GM18505 (cell line): ENCODE data around the gene FTO.

ENCODE experiments used
- ATAC-seq: cut with Tn5 transposase; IDR thresholded peaks from one replicate; pipeline ENCODE4 v1.9.1; 2021; ENCODE audit not compliant: unreplicated experiment
- POLR2A ChIP-seq: IDR thresholded peaks from 4 replicates; pipeline ENCODE4 v1.6.1; 2011; ENCODE audit warnings: borderline replicate concordance; ENCODE audit not compliant: insufficient read depth, insufficient read length; ENCODE audit errors: extremely low read depth

Gene FTO

DNA sequence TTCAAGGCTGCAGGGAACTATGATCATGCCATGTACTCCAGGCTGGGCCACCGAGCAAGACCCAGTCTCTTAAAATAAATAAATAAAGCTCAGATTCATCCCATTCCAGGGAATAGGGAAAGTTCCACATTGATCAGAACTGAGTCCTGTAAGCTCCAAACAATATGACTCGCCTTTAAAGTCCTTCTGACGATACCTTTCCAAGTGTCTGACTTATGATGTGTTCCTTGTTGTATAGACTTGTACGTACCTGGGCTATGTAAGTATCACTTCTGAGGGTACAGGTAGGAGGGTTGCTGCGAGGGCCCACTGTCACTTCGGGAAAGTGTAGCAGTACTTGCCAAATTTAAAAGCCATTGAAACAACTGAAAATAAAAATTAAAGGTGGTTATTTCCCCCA, 329.8 kb downstream of the FTO start:
- no peak for TF ChIP-seq POLR2A
- no peak for ATAC-seq

DNA sequence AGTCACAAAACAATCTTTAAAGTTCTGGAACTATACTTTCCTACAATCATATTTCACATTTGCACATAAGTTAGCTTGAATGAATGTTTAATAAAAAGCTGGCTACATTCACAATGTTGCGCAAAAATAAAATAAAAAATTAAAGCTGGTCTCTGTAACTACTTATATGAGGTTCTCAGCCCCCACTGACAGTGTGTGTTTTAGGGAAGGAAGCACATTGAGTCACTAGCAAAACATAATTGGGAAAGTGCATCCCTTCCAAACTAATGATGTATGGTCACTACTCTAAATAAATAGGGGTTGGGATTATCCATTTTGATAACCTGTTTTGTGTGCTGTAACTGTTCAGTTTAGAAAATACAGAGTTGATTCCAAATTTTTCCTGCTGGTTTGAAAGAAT, 330.7 kb downstream of the FTO start:
- ATAC-seq: no peak

DNA sequence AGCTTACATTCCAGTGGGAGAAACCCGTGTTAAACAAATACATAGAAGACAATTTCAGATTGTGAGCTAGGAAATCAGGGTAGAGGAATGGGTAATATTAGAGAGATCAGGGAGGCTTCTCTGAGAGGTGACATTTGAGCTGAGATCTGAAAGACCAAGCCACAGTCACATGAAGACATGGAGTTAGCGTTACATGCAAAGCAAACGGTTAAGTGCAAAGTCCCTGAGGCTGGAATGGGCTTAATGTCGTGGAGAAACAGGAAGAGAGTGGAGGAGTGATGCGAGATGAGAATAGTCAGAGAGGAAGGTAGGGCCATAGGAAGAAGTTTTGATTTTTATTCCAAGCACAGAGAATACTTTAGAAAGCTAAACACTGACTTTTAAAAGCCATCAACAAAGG, 336.5 kb downstream of the FTO start:
- no peak for TF ChIP-seq POLR2A
- no peak for ATAC-seq

More for the DNA sequence above, 330.7 kb downstream of the FTO start:
- no peak for TF ChIP-seq POLR2A

DNA sequence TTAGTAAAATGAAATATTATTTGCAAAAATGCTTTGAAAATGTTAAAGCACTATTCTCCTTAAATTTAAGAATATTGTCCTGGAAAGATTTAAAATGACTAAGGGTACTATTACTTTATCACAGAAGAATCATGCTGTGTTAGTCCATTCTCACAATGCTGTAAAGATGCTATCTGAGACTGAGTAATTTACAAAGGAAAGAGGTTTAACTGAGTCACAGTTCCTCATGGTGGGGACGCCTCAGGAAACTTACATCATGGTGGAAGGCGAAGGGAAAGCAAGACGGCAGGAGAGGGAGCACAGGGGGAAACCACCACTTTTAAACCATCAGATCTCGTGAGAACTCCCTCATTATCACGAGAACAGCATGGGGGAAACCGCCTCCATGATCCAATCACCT, 337.0 kb downstream of the FTO start:
- TF ChIP-seq POLR2A: no peak
- ATAC-seq: no peak

- ATAC-seq: no peak
- TF ChIP-seq POLR2A: no peak
Measured at GRCh38 chr16:54048586-54049495, 344.9 kb downstream of the FTO start.

DNA sequence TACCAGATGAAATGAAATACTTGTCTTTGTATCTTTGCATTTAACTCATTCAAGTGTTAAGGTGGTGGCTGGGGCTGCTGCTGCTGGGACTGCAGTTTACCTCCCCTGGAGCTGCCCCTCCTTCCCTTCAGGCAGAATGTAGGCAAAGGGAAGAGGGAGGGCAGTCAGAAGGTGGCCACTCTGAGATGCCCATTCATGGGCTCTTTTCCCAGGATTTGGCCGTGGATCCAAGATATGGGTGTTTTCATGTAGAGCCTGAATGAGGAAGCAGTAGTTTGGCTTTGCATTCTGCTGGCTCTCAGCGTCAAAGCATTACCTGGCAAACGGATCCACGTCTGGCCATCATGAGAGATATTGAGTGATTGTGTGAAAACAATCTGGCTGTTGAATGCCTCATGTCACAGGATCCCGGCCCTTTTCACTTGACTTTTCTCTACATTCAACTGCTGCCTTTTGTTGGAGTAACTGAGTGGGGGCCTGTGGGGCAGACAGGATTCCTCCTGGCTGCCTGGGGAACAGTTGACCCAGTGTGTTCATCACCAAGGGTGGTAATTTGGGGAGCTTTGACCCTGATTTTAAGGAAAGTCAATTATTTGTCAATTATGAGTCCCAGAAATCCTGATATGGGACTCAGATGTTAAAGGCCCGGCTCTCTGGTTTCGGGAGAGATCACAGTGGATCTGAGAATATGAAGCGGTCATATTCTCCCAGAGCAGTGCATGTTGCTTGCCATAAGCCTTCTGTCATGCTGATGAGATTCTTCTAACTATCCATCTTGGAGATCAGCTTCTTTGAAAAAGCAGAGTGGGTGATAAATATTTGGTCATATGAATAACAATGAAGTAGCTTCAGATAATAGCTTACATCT, 345.9 kb downstream of the FTO start:
- TF ChIP-seq POLR2A: no peak
- no peak for ATAC-seq

GRCh38 chr16:54050459-54051210, 346.7 kb downstream of the FTO start:
- ATAC-seq: no peak
- TF ChIP-seq POLR2A: no peak

DNA sequence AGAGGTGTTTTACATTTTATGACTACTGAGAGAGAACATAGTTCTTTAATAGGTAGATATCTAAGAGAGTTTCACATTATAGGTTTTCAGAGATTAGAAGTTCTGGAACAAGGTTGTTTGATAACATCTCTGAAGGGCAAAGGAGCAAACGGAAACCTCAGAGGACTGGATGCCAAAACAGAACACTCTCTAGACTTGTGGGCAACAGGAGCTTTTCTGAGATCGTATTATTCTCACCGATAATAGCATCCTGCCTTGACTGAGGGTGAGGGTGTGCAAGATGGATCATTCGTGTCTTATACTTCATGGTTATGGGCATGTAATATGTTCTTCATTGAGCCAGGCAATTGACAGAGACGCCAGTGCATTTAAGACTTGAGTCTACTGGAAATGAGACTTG, 347.9 kb downstream of the FTO start:
- ATAC-seq: no peak
- no peak for TF ChIP-seq POLR2A

DNA sequence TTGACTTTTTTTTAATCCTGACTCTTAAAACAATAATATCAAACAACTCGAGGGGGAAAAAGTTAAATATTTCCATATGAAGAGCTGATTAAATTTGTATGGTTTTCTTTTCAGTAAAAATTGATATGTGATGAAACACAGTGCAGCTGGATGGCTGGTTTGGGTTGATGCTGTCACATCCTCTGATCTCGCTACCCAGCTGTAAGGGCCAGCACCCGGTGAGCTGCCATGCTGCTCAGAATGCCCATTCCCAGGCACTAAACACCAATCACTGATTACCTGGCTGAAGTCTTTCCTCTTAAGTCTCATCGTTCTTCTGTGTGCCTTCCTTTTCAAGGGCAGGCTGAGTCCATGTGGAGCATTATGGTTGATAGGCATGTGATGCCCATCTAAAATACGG, 348.3 kb downstream of the FTO start:
- ATAC-seq: no peak
- TF ChIP-seq POLR2A: no peak

DNA sequence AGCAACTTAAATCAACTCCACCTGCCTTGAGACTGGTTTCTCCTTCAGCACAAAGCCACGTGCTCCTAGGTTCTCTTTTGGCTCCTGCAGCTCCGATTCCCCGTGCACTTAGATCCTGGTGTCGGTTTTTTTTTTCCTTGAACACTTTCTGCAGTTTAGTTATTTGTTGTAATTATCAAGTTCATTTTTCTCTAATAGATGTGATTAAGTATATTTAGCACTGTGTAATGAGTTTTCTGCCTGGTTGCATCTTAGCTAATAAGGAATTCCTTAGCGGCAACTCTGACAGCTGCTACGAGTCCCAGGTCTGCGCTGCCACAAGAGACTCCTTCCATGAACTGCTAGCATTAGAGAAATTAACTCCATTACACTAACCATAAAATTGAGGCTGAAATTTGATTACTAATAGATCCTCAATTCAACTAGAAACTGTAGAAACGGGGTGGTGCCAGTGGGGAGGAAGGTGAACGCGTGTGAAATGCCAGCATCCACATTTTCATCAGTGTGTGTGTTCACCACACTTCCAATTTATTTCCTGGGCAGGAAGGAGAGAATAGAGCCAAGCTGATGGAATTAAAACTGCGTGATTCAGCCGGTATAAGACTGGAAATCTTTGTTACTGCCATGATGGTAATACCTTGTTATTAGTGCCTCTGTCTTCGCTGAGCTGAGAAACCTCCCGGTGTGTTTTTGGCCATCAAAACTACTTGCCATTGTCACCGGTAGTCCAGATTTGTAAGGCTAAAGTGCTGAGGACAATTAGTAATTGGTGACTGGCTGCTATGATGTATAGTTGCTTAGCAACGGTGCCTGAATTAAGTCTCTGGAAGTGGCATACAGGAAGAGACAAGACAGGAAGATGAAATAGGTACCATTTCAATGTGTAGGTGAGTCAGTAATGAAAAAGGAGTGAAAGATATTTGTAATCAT, 350.2 kb downstream of the FTO start:
- no peak for ATAC-seq

GRCh38 chr16:54055191-54055590, 351.2 kb downstream of the FTO start:
- TF ChIP-seq POLR2A: no peak
- ATAC-seq: no peak

More for the DNA sequence above, 350.2 kb downstream of the FTO start:
- TF ChIP-seq POLR2A: no peak

DNA sequence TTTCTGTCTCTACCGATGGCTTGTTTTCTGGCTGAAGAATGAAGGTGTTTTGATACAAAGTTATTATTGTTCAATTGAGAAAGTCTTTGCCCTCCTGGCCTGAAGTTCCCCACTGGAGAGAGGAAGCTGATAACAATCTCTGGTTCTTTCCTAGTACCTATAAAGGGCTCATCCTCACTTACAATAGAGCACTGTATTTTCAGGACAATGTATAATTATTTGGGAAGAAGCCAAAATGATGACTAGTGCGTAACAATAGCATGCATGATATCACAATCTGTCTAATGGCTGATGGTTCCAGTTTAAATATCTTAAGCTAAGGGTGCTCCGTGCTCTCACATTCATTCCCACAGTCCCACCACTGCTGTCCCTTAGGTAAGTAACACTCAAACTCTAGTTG, 351.9 kb downstream of the FTO start:
- ATAC-seq: no peak
- no peak for TF ChIP-seq POLR2A
